IMR-90 (cell line): ENCODE measurements around the gene SLC22A16. TPM values are rescaled to one million over a fixed set of nuclear protein-coding genes. Genes with fewer than 3 reads are reported as not detected.
A peak's percentile ranks its signal among the peaks of the same experiment; 100 is the strongest.

Experiments
- ATAC-seq: fragments of 200-7000 bp; cut with Tn5 transposase; 2 replicates; pipeline ENCODE4 v1.9.1; 2020; ENCODE audit warnings: low read depth, mild to moderate bottlenecking, moderate library complexity
- BruUV-seq: library from RNA; stranded (reverse); fragments of 400-500 nt; replicated peaks from 2 replicates; lab custom pipeline; 2021; lab: Mats Ljungman, UMichigan
- CTCF ChIA-PET: fragments of 300-600 bp; formaldehyde crosslinking; extraction: SDS; loops from one replicate; lab custom pipeline; 2021; ENCODE audit warnings: antibody characterized with exemption; lab: Yijun Ruan, JAX
- POLR2A ChIA-PET: fragments of 300-600 bp; sonication (Branson Sonifier 250); formaldehyde crosslinking; loops from one replicate; lab custom pipeline; 2022; ENCODE audit warnings: antibody characterized with exemption; ENCODE audit not compliant: unreplicated experiment; lab: Charles Lee
- DNase-seq: peaks from one replicate; pipeline ENCODE4 v3.0.0; 2013
- H2AFZ ChIP-seq: replicated peaks from 2 replicates; pipeline ENCODE3; 2013; ENCODE audit warnings: low read length, mild to moderate bottlenecking; ENCODE audit not compliant: poor library complexity
- H2AK5ac ChIP-seq: 2 replicates; pipeline ENCODE4 v1.6.1; 2013; ENCODE audit warnings: low read depth, low read length, inconsistent platforms
- H2AK9ac ChIP-seq: replicated peaks from 2 replicates; pipeline ENCODE3; 2013; ENCODE audit warnings: mild to moderate bottlenecking, low read depth, low read length, moderate library complexity; ENCODE audit not compliant: poor library complexity
- H2BK120ac ChIP-seq: 2 replicates; pipeline ENCODE4 v1.6.1; 2013; ENCODE audit warnings: low read depth, low read length, inconsistent platforms
- H2BK15ac ChIP-seq: 3 replicates; pipeline ENCODE4 v1.6.1; 2013; ENCODE audit warnings: low read depth, low read length, inconsistent platforms
- H2BK20ac ChIP-seq: 2 replicates; pipeline ENCODE4 v1.6.1; 2013; ENCODE audit warnings: low read depth, mild to moderate bottlenecking, inconsistent platforms, low read length, moderate library complexity
- H2BK5ac ChIP-seq: 2 replicates; pipeline ENCODE4 v1.6.1; 2013; ENCODE audit warnings: mild to moderate bottlenecking, low read depth, low read length, inconsistent platforms; ENCODE audit not compliant: poor library complexity, severe bottlenecking
- H3K14ac ChIP-seq: replicated peaks from 2 replicates; pipeline ENCODE4 v1.6.1; 2013; ENCODE audit warnings: low read depth, low read length, inconsistent platforms
- H3K18ac ChIP-seq: 2 replicates; pipeline ENCODE4 v1.6.1; 2013; ENCODE audit warnings: low read depth, low read length, control low read depth
- H3K23ac ChIP-seq: 2 replicates; pipeline ENCODE4 v1.6.1; 2013; ENCODE audit warnings: low read depth, low read length, inconsistent platforms
- H3K27ac ChIP-seq: 2 replicates; pipeline ENCODE4 v1.5.1; 2013; ENCODE audit warnings: mild to moderate bottlenecking, control low read depth, low read length; ENCODE audit not compliant: insufficient read depth
- H3K27me3 ChIP-seq: 2 replicates; pipeline ENCODE4 v1.6.1; 2013; ENCODE audit warnings: low read length; ENCODE audit not compliant: control insufficient read depth, insufficient read depth
- H3K36me3 ChIP-seq: 2 replicates; pipeline ENCODE4 v1.6.1; 2013; ENCODE audit warnings: low read length, mixed read lengths; ENCODE audit not compliant: control insufficient read depth, insufficient read depth
- H3K4ac ChIP-seq: 2 replicates; pipeline ENCODE4 v1.6.1; 2013; ENCODE audit warnings: low read depth, low read length, inconsistent platforms
- H3K4me1 ChIP-seq: 2 replicates; pipeline ENCODE4 v1.6.1; 2013; ENCODE audit warnings: low read length, mixed read lengths; ENCODE audit not compliant: control insufficient read depth, insufficient read depth
- H3K4me2 ChIP-seq: 2 replicates; pipeline ENCODE4 v1.6.1; 2013; ENCODE audit warnings: low read depth, mild to moderate bottlenecking, control low read depth, low read length, moderate library complexity
- H3K4me3 ChIP-seq: 2 replicates; pipeline ENCODE4 v1.5.1; 2013; ENCODE audit warnings: low read depth, mild to moderate bottlenecking, control low read depth, low read length, moderate library complexity; ENCODE audit not compliant: insufficient read depth
- H3K56ac ChIP-seq: 2 replicates; pipeline ENCODE4 v1.6.1; 2013; ENCODE audit warnings: low read length, inconsistent platforms; ENCODE audit not compliant: insufficient read depth; ENCODE audit errors: extremely low read depth
- H3K79me1 ChIP-seq, 2 experiments: 2 replicates each; pipeline ENCODE4 v1.6.1; 2013; ENCODE audit warnings: low read length in 2 of 2, inconsistent platforms in 1 of 2, low read depth in 1 of 2
- H3K9ac ChIP-seq: 2 replicates; pipeline ENCODE4 v1.6.1; 2013; ENCODE audit warnings: low read depth, low read length, control low read depth
- H3K9me1 ChIP-seq: 2 replicates; pipeline ENCODE4 v1.6.1; 2013; ENCODE audit warnings: low read length, inconsistent platforms; ENCODE audit not compliant: insufficient read depth
- H3K9me3 ChIP-seq: 2 replicates; pipeline ENCODE4 v1.6.1; 2013; ENCODE audit warnings: low read length; ENCODE audit not compliant: control insufficient read depth, insufficient read depth
- H4K20me1 ChIP-seq: 2 replicates; pipeline ENCODE4 v1.6.1; 2013; ENCODE audit warnings: low read length, inconsistent platforms; ENCODE audit not compliant: insufficient read depth
- H4K5ac ChIP-seq: 2 replicates; pipeline ENCODE4 v1.6.1; 2013; ENCODE audit warnings: mild to moderate bottlenecking, low read depth, low read length, control low read depth
- H4K8ac ChIP-seq, 2 experiments: 2 replicates each; pipeline ENCODE4 v1.6.1; 2013; ENCODE audit warnings: low read depth in 2 of 2, low read length in 2 of 2, control low read depth in 1 of 2, inconsistent platforms in 1 of 2
- H4K91ac ChIP-seq: 2 replicates; pipeline ENCODE4 v1.6.1; 2013; ENCODE audit warnings: low read depth, low read length, inconsistent platforms; ENCODE audit not compliant: insufficient read depth
- BHLHE40 ChIP-seq: fragments of 150-350 bp; IDR thresholded peaks from 2 replicates; pipeline ENCODE4 v1.6.1; 2016; ENCODE audit warnings: mild to moderate bottlenecking, low read depth, low read length
- CHD1 ChIP-seq: IDR thresholded peaks from 2 replicates; pipeline ENCODE4 v1.6.1; 2012; ENCODE audit warnings: low read depth, low read length, improper control_type of control experiment
- CTCF ChIP-seq: conservative IDR thresholded peaks from 2 replicates; pipeline ENCODE4 v1.5.1; 2012; ENCODE audit warnings: mild to moderate bottlenecking, low read depth, low read length, improper control_type of control experiment
- ELK1 ChIP-seq: fragments of 150-350 bp; IDR thresholded peaks from 2 replicates; pipeline ENCODE4 v1.6.1; 2016; ENCODE audit warnings: low read depth, mild to moderate bottlenecking, low read length, moderate library complexity, borderline replicate concordance
- FOS ChIP-seq: fragments of 150-350 bp; IDR thresholded peaks from 2 replicates; pipeline ENCODE4 v1.6.1; 2016; ENCODE audit warnings: low read depth, low read length
- MAFK ChIP-seq: IDR thresholded peaks from 2 replicates; pipeline ENCODE4 v1.6.1; 2012; ENCODE audit warnings: low read depth, low read length, improper control_type of control experiment
- MAZ ChIP-seq: IDR thresholded peaks from 2 replicates; pipeline ENCODE4 v1.6.1; 2012; ENCODE audit warnings: low read depth, mild to moderate bottlenecking, low read length, improper control_type of control experiment, moderate library complexity, borderline replicate concordance
- MXI1 ChIP-seq: IDR thresholded peaks from 2 replicates; pipeline ENCODE4 v1.6.1; 2012; ENCODE audit warnings: low read depth, mild to moderate bottlenecking, low read length, moderate library complexity, borderline replicate concordance
- NFE2L2 ChIP-seq: fragments of 150-350 bp; IDR thresholded peaks from 2 replicates; pipeline ENCODE4 v1.6.1; 2016; ENCODE audit warnings: low read depth, mild to moderate bottlenecking, low read length
- POLR2A ChIP-seq: IDR thresholded peaks from 2 replicates; pipeline ENCODE4 v1.6.1; 2012; ENCODE audit warnings: mild to moderate bottlenecking, low read depth, low read length
- RAD21 ChIP-seq: IDR thresholded peaks from 2 replicates; pipeline ENCODE4 v1.6.1; 2012; ENCODE audit warnings: low read length, improper control_type of control experiment
- RCOR1 ChIP-seq: IDR thresholded peaks from 2 replicates; pipeline ENCODE4 v1.6.1; 2012; ENCODE audit warnings: mild to moderate bottlenecking, low read length, improper control_type of control experiment; ENCODE audit not compliant: insufficient replicate concordance
- SMC3 ChIP-seq: fragments of 150-350 bp; IDR thresholded peaks from 2 replicates; pipeline ENCODE4 v1.6.1; 2016; ENCODE audit warnings: low read depth, mild to moderate bottlenecking, antibody characterized with exemption, low read length, moderate library complexity
- USF2 ChIP-seq: fragments of 150-350 bp; IDR thresholded peaks from 2 replicates; pipeline ENCODE4 v1.6.1; 2017; ENCODE audit warnings: mild to moderate bottlenecking, antibody characterized with exemption, low read length, low read depth
- WGBS, 2 experiments: methylation state at CpG; one replicate each; pipeline versions ENCODE4 v1.1.5 to v1.1.7; 2013; ENCODE audit warnings: missing lambda C conversion rate in 2 of 2; ENCODE audit not compliant: insufficient read length in 1 of 2; ENCODE audit errors: extremely low coverage in 2 of 2; 5-methylcytosine and 5-hydroxymethylcytosine counted together
- dilution Hi-C: fragments of 300-500 bp; cut with HindIII; formaldehyde crosslinking; loops from one replicate; pipeline ENCODE4 v1.14.3; 2018; ENCODE audit warnings: low sequenced_read_pairs; ENCODE audit not compliant: unreplicated experiment
- in situ Hi-C: fragments of 300-500 bp; cut with MboI; formaldehyde crosslinking; loops from 3 replicates; pipeline ENCODE4 v1.14.3; 2019; ENCODE audit warnings: low sequenced_read_pairs, inconsistent platforms, mixed read lengths
- intact Hi-C: fragments of 100-400 bp; cut with micrococcal nuclease; formaldehyde crosslinking; loops from 2 replicates; pipeline ENCODE4 v1.10.0; 2022
- polyA plus RNA-seq, 3 experiments: library from polyadenylated mRNA; depleted of rRNA; stranded (reverse); fragments of >200 nt; gene quantifications; 2 replicates each; pipeline ENCODE4 v1.2.3, GENCODE V29; 2012; ENCODE audit warnings: low replicate concordance in 1 of 3
- total RNA-seq: library from RNA; depleted of rRNA; stranded (reverse); fragments of >200 nt; gene quantifications from 2 replicates; pipeline ENCODE4 v1.2.3, GENCODE V29; 2012

Gene SLC22A16
- total and polyA plus RNA-seq, 2 of the 4 experiments (the other 2 are of a cell fraction): not detected

- intact Hi-C loops (no loop called here), in situ Hi-C loops (no loop called here), dilution Hi-C loops (no loop called here)
- Histone ChIP-seq H3K56ac (no peak overlapping the region), H3K4me2 (peak overlapping the region; percentile 22), H3K9me3 (no peaks in the 10 kb centered on the region), H2BK15ac (no peak overlapping the region), H4K20me1 (no peaks in the 10 kb centered on the region), H2AFZ (peak overlapping the region; percentile 88), H3K23ac (no peak overlapping the region), H3K4me3 (no peak overlapping the region), H2BK120ac (no peak overlapping the region), H3K79me1 (no peaks in the 10 kb centered on the region), H2AK5ac (no peak overlapping the region), H3K4ac (no peak overlapping the region), H2BK20ac (no peak overlapping the region), H3K4me1 (no peaks in the 10 kb centered on the region; the same call in 1 of the 2 replicates), H4K5ac (no peak overlapping the region; the same call in 1 of the 2 replicates), H4K91ac (peak overlapping the region; percentile 47; the same call in 1 of the 2 replicates), H3K14ac (no peak overlapping the region), H4K8ac (no peak overlapping the region), H3K9me1 (0 out of 2 replicates have a peak, but pooled peaks cover 3% of the 10 kb centered on the region), H3K27ac (no peak overlapping the region), H3K9ac (no peak overlapping the region), H2BK5ac (no peak overlapping the region), H2AK9ac (peak overlapping the region; percentile 56), H3K18ac (no peak overlapping the region; the same call in 1 of the 2 replicates), H3K27me3 (peaks cover 2% of the 10 kb centered on the region), H3K36me3 (no peaks in the 10 kb centered on the region)
- DNase-seq (no peak), ATAC-seq (peak; percentile 58)
- ChIA-PET POLR2A (no interaction called here), CTCF (no interaction called here)
- 49% methylated on average over 16 of the region's 43 CpGs; no CpG with 5 or more reads in 1 of the 2 experiments for WGBS, 2 experiments
- no TSS peak for BruUV-seq
- TF ChIP-seq SMC3 (no peak), FOS (no peak), BHLHE40 (no peak), USF2 (no peak), RCOR1 (no peak), ELK1 (no peak), CTCF (no peak), RAD21 (no peak), CHD1 (no peak), POLR2A (no peak), MAZ (no peak), MAFK (no peak), NFE2L2 (no peak), MXI1 (no peak)
Observed at GRCh38 chr6:110399219-110400071, 77.0 kb downstream of the SLC22A16 start.
